Mesodermal cell (in vitro differentiated cells): ENCODE measurements around the gene CFAP68.
A peak's percentile ranks its signal among the peaks of the same experiment; 100 is the strongest.

Source experiments
- H3K27ac ChIP-seq: 2 replicates; pipeline ENCODE4 v1.7.0; 2013; ENCODE audit warnings: mild to moderate bottlenecking, low read depth, low read length, moderate library complexity; ENCODE audit not compliant: severe bottlenecking
- H3K36me3 ChIP-seq: 2 replicates; pipeline ENCODE4 v1.7.1; 2013; ENCODE audit warnings: mild to moderate bottlenecking, low read length, moderate library complexity; ENCODE audit not compliant: control insufficient read depth, insufficient read depth
- H3K4me1 ChIP-seq: one replicate; pipeline ENCODE4 v1.7.1; 2013; ENCODE audit warnings: mild to moderate bottlenecking, low read length; ENCODE audit not compliant: insufficient read depth, control insufficient read depth, poor library complexity, severe bottlenecking
- H3K4me3 ChIP-seq: 2 replicates; pipeline ENCODE4 v1.7.0; 2013; ENCODE audit warnings: low read length, control low read depth, mild to moderate bottlenecking; ENCODE audit not compliant: insufficient read depth, poor library complexity, severe bottlenecking; ENCODE audit errors: extremely low read depth
- H3K9me3 ChIP-seq: 2 replicates; pipeline ENCODE4 v1.7.1; 2013; ENCODE audit warnings: mild to moderate bottlenecking, low read length, moderate library complexity; ENCODE audit not compliant: control insufficient read depth
- WGBS, 2 experiments: methylation state at CpG; one replicate each; pipeline ENCODE4 v1.1.5; 2013; ENCODE audit warnings: missing lambda C conversion rate in 2 of 2; ENCODE audit not compliant: insufficient coverage in 2 of 2; 5-methylcytosine and 5-hydroxymethylcytosine counted together

CFAP68 gene

DNA sequence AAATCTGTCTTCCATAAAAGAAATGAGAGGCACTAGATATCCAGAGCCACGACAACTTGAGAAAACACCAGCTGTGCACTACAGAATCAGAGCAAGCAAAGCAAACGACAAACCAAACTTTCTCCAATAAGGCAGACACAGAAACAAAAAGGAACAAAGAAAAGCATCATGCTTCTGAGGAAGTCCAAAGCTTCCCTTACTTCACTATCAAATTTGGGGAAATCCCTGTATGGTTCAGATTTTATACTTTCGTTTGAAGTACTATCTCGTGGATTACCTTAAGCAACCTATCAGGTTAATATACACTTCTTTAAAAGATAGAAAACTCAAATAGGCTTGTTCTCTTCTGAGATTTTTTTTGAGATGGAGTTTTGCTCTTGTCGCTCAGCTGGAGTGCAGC, 35.7 kb upstream of the CFAP68 start:
- Histone ChIP-seq H3K4me3 (no peak overlapping the region), H3K36me3 (peaks cover 25% of the 10 kb centered on the region)

DNA sequence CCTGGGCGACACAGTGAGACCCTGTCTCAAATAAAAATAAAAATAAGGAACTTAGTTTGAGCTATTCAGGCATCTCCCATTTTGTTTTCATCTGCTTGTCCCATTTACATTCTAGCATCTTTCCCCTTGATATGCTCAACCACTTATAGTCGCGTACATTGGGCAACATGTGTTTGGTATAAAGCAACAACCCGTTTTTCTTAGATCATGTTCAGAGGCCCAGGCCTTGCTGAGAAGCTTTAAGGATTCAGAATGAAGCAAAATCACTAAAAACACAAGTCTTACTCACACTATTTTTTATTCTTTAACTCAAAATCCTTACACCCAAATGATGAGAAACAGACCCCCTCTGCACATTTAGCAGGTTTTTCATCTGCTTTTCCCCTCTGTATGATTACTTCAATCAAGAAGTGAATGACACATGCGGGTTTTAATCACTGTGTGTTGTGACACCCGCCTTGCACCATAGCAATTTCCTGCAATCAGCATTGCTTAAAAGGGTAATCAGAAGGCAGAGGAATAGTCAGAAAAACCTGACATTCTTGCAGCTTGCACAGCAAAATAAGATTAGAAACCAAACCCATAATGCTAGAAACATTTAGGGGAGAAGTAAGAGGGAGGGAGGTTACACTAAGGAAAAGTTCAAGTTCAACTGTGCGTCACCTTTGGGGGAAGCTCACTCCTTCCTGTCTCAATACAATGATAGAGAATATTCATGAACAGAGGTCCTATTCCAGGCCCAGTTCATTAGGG, 33.9 kb upstream of the CFAP68 start:
- Histone ChIP-seq H3K27ac (no peak overlapping the region), H3K9me3 (no peaks in the 10 kb centered on the region), H3K4me3 (no peak overlapping the region), H3K4me1 (peaks cover 24% of the 10 kb centered on the region), H3K36me3 (peaks cover 31% of the 10 kb centered on the region)
- WGBS, 2 experiments: 94 to 97% methylated on average over 3 to 5 of the region's 7 CpGs

More for the DNA sequence above, 35.7 kb upstream of the CFAP68 start:
- H3K4me1 ChIP-seq: peaks cover 24% of the 10 kb centered on the region
- no peak overlapping the region for H3K27ac ChIP-seq
- 73 to 100% methylated on average over 2 to 3 of the region's 5 CpGs for WGBS, 2 experiments
- no peaks in the 10 kb centered on the region for H3K9me3 ChIP-seq

DNA sequence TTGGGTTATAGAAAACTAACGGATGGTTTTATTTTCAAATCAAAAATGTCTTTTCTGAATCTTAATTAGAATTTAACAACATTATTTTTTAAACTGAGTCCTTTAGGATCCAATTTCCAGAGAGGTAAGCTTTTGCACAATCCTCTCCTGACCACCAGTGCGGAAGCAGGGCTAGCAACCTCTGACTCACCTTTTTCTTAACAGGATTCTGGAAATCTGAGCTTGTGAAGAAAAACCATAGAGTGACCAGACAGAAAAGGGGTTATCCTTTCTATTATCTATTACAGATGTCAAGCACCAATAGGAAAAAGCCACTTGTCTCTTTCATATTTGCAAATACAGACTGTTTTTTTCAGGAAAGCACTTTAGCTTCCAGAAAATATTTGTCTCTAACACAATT, 33.3 kb upstream of the CFAP68 start:
- Histone ChIP-seq H3K4me3 (no peak overlapping the region), H3K27ac (peak overlapping the region; percentile 79), H3K9me3 (no peaks in the 10 kb centered on the region), H3K4me1 (peaks cover 24% of the 10 kb centered on the region), H3K36me3 (peaks cover 34% of the 10 kb centered on the region)
- WGBS, 2 experiments: no CpG with 5 or more reads among the region's 2 CpGs

DNA sequence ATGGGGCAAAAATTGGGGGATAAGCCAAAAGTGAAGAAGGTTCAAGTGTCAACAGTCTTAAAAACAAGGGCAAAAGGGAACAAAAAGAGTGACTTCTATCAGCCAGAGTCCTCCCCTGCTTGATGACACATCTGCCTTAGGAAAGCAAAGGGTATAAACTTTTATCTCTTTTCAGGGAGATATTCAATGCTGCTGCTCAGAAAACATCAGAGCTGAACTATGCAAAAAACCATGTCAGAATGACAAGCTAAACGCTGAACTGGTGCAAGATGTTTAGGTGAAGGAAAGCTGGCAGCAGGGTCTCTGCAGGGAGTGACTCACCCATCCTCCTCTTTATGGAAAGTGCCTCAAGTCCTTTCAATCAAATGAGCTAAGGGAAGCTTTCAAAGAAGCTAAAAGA, 32.7 kb upstream of the CFAP68 start:
- Histone ChIP-seq H3K4me3 (no peak overlapping the region), H3K4me1 (peaks cover 24% of the 10 kb centered on the region), H3K27ac (peak overlapping the region; percentile 79), H3K36me3 (peaks cover 37% of the 10 kb centered on the region), H3K9me3 (no peaks in the 10 kb centered on the region)
- 0 to 57% methylated on average over 1 of the region's 1 CpG for WGBS, 2 experiments

DNA sequence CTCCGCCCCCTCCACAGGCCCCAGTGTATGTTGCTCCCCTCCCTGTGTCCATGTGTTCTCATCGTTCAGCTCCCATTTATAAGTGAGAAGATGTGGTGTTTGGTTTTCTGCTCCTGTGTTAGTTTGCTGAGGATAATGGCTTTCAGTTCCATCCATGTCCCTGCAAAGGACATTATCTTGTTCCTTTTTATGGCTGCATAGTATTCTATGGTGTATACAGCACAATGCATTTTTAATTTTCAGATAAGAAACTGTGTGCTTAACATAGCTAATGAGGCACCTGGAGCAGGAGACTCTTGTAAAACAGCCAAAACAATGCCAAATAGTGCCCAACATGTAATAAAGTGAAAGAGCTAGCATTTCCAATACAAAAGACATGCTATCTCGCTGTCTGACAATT, 29.7 kb upstream of the CFAP68 start:
- WGBS, 2 experiments: 83% methylated on average over 1 of the region's 3 CpGs; no CpG with 5 or more reads in 1 of the 2 experiments
- H3K9me3 ChIP-seq: no peaks in the 10 kb centered on the region
- no peak overlapping the region for H3K4me3 ChIP-seq
- peaks cover 24% of the 10 kb centered on the region for H3K4me1 ChIP-seq
- no peak overlapping the region for H3K27ac ChIP-seq
- H3K36me3 ChIP-seq: peaks cover 50% of the 10 kb centered on the region

DNA sequence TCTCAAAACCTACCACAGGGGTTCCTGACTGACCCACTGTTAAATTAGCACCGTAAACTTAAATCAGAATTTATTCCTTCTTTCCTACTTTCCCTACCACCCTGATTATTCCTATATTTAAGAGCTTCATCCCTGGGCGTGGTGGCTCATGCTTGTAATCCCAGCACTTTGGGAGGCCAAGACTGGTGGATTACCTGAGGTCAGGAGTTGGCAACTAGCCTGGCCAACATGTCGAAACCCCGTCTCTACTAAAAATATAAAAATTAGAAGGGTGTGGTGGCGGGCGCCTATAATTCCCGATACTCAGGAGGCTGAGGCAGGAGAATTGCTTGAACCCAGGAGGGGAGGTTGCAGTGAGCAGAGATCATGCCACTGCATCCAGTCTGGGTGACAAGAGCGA, 28.3 kb upstream of the CFAP68 start:
- Histone ChIP-seq H3K4me3 (no peak overlapping the region), H3K9me3 (no peaks in the 10 kb centered on the region), H3K4me1 (peaks cover 19% of the 10 kb centered on the region), H3K27ac (no peak overlapping the region), H3K36me3 (peaks cover 48% of the 10 kb centered on the region)
- WGBS, 2 experiments: 87 to 100% methylated on average over 2 of the region's 8 CpGs

DNA sequence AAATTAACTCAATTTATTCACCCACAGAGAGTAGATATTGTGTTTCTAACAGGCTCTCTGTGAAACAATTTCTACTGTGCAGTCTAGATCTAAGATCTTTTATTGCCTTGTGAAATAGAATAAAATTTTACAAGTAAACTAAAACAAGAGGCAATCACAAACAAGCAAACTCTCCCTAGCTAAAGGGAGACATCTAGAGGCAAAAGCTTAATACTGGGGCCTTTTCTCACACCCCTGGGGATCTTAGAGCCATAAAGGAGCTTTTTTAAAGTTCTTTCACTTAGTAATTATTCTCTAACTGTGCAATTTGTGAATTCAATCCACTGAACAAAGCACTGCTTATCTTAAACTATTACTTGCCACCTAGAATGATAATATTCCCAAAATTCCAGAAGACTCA, 27.7 kb upstream of the CFAP68 start:
- Histone ChIP-seq H3K9me3 (no peaks in the 10 kb centered on the region), H3K4me1 (peaks cover 13% of the 10 kb centered on the region), H3K36me3 (peaks cover 48% of the 10 kb centered on the region), H3K27ac (no peak overlapping the region), H3K4me3 (no peak overlapping the region)

DNA sequence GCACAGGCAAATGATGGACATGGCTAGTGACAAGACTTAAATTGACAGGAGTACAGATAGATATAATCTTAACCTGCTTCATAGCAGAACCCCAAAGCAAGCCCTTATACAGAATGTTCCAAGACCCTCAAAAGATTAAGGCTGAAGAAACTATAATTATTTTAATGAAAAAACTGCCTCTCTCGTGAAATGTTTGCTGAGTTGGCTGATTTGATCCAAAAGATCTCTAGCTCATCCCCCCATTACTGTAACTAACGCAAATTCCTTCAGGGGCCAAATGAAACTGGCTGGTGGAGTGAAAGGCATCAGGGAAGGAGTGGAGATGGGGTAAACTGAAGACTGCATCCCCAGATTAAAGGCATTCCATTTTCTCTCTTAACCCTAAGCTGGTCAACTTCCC, 27.2 kb upstream of the CFAP68 start:
- Histone ChIP-seq H3K36me3 (peaks cover 53% of the 10 kb centered on the region), H3K9me3 (no peaks in the 10 kb centered on the region), H3K4me3 (no peak overlapping the region), H3K27ac (no peak overlapping the region), H3K4me1 (peaks cover 10% of the 10 kb centered on the region)
- WGBS, 2 experiments: no CpG with 5 or more reads among the region's 2 CpGs

DNA sequence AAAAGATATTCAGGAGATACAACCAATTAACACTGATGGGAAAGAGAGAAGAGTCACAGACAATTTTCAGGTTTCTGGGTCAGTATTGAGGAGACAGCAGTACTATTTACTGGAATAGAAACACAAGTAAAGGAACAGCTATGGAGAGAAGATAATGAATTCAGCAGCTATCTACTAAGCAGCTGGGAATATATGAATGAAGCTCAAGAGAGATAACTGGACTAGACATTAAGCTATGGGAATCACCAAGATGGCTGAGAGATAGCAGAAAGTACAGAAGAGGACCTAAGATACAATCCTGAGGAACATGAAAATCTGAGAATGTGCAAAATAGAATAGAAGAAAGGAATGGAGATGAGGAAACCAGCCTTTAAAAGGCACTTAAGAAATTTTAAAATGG, 23.8 kb upstream of the CFAP68 start:
- Histone ChIP-seq H3K36me3 (peaks cover 70% of the 10 kb centered on the region), H3K27ac (no peak overlapping the region), H3K9me3 (no peaks in the 10 kb centered on the region), H3K4me1 (no peaks in the 10 kb centered on the region), H3K4me3 (no peak overlapping the region)

DNA sequence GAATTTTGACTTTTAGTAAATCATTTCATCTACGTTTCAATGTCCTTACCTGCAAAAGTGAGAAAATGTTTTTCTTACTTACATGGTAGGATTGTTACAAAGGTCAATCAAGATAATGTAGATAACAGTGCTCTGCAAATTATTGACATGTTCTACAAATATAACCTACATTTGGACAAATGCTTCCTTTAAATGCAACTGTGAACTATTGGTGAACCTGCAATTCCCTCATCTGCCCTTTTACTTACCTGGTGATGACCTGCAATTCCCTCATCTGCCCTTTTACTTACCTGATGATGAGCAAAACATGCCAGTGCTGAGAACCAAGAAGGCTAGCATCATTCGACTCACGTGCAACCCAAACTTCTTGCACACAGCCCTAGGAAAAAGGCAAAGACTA, 19.1 kb upstream of the CFAP68 start:
- no peaks in the 10 kb centered on the region for H3K9me3 ChIP-seq
- no peaks in the 10 kb centered on the region for H3K4me1 ChIP-seq
- H3K36me3 ChIP-seq: peaks cover 69% of the 10 kb centered on the region
- no peak overlapping the region for H3K4me3 ChIP-seq
- no peak overlapping the region for H3K27ac ChIP-seq
- WGBS, 2 experiments: 40 to 100% methylated on average over 1 to 2 of the region's 3 CpGs

DNA sequence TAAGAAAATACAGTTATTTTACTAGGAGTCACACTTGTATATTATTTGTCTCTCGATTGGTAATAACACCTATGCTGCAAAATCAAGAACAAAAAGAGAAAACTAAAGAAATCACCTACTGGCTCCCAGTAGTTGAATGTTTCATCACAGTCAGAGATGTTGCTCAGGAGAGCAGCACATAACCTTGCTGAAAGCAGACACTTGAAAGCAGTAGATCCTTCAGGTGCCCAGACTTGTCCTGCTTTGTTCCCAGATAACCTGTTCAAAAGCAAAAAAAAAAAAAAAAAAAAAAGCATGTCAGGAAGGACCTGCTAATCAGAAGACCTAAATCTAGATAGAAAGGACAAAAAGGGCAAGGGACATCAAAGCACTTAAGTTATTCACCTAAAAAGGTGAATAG, 9.2 kb upstream of the CFAP68 start:
- H3K4me3 ChIP-seq: peak overlapping the region; percentile 81
- H3K27ac ChIP-seq: no peak overlapping the region
- H3K9me3 ChIP-seq: no peaks in the 10 kb centered on the region
- H3K4me1 ChIP-seq: no peaks in the 10 kb centered on the region
- no CpG with 5 or more reads among the region's 1 CpG for whole genome bisulfite sequencing, 2 experiments
- H3K36me3 ChIP-seq: peaks cover 34% of the 10 kb centered on the region
